DND-41 (cell line): Measurements from ENCODE around the gene KRT13.

Experiments used
- ATAC-seq: fragments of 200-7000 bp; cut with Tn5 transposase; 3 replicates; pipeline ENCODE4 v1.9.1; 2021; ENCODE audit warnings: low read depth; ENCODE audit not compliant: insufficient read depth
- DNase-seq: peaks from one replicate; pipeline ENCODE4 v3.0.0-alpha.2; 2020
- H2AFZ ChIP-seq: 2 replicates; pipeline ENCODE4 v1.6.0; 2012; ENCODE audit warnings: low read depth, low read length
- H3K27ac ChIP-seq: 2 replicates; pipeline ENCODE4 v1.5.1; 2012; ENCODE audit warnings: low read length, inconsistent platforms
- H3K27me3 ChIP-seq: fragments of 200-600 bp; sonication (generic); 2 replicates; pipeline ENCODE4 v1.6.0; 2012; ENCODE audit warnings: low read length, mild to moderate bottlenecking, inconsistent platforms; ENCODE audit not compliant: insufficient read depth, poor library complexity
- H3K36me3 ChIP-seq: 2 replicates; pipeline ENCODE4 v1.5.1; 2012; ENCODE audit warnings: low read length, inconsistent platforms; ENCODE audit not compliant: insufficient read depth
- H3K4me1 ChIP-seq: 2 replicates; pipeline ENCODE4 v1.5.1; 2012; ENCODE audit warnings: mild to moderate bottlenecking, low read length; ENCODE audit not compliant: insufficient read depth
- H3K4me2 ChIP-seq: 2 replicates; pipeline ENCODE4 v1.6.0; 2012; ENCODE audit warnings: mild to moderate bottlenecking, moderate library complexity, low read length, inconsistent platforms; ENCODE audit not compliant: insufficient read depth
- H3K4me3 ChIP-seq, 2 experiments: fragments of 200-600 bp in 1 of 2; shearing (Covaris generic) in 1 of 2; 2 replicates each; pipeline ENCODE4 v1.5.1; 2012 to 2016; ENCODE audit warnings: inconsistent platforms in 2 of 2, low read length in 2 of 2, mild to moderate bottlenecking in 2 of 2, low read depth in 1 of 2, moderate library complexity in 1 of 2
- H3K79me2 ChIP-seq: 2 replicates; pipeline ENCODE4 v1.6.0; 2012; ENCODE audit warnings: low read length, inconsistent platforms; ENCODE audit not compliant: insufficient read depth
- H3K9ac ChIP-seq: 2 replicates; pipeline ENCODE4 v1.6.0; 2012; ENCODE audit warnings: low read depth, mild to moderate bottlenecking, inconsistent platforms, low read length, moderate library complexity
- H3K9me3 ChIP-seq: 2 replicates; pipeline ENCODE4 v1.5.1; 2012; ENCODE audit warnings: low read length, moderate library complexity, mild to moderate bottlenecking, inconsistent platforms; ENCODE audit not compliant: insufficient read depth, severe bottlenecking
- H4K20me1 ChIP-seq: 2 replicates; pipeline ENCODE4 v1.6.0; 2012; ENCODE audit warnings: low read length; ENCODE audit not compliant: insufficient read depth
- CTCF ChIP-seq: IDR thresholded peaks from 2 replicates; pipeline ENCODE4 v1.5.1; 2012; ENCODE audit warnings: borderline replicate concordance, low read length, moderate library complexity, mild to moderate bottlenecking; ENCODE audit not compliant: poor library complexity, severe bottlenecking; ENCODE audit errors: extremely low read depth
- EZH2 ChIP-seq: IDR thresholded peaks from 3 replicates; pipeline ENCODE4 v1.6.1; 2012; ENCODE audit warnings: borderline replicate concordance, low read depth, mild to moderate bottlenecking, moderate library complexity, low read length, inconsistent platforms; ENCODE audit not compliant: severe bottlenecking

The KRT13 gene

GRCh38 chr17:41505809-41506767, 676 bp upstream of the KRT13 start:
- Histone ChIP-seq H3K36me3 (no peaks in the 10 kb centered on the region), H3K4me3 (no peak overlapping the region), H3K27me3 (peaks cover 32% of the 10 kb centered on the region), H3K9ac (no peak overlapping the region), H2AFZ (no peak overlapping the region), H4K20me1 (0 out of 2 replicates have a peak, but pooled peaks cover 2% of the 10 kb centered on the region), H3K4me2 (no peak overlapping the region), H3K9me3 (no peaks in the 10 kb centered on the region), H3K79me2 (no peaks in the 10 kb centered on the region), H3K4me1 (no peaks in the 10 kb centered on the region), H3K27ac (no peak overlapping the region)
- ATAC-seq (no peak), DNase-seq (no peak)
- TF ChIP-seq EZH2 (no peak), CTCF (no peak)

- no peak overlapping the region for H2AFZ ChIP-seq
- ATAC-seq, result no peak
- no peak overlapping the region for H3K27ac ChIP-seq
- H3K4me2 ChIP-seq, result no peak overlapping the region
- TF ChIP-seq CTCF, result no peak
- TF ChIP-seq EZH2, result no peak
- H3K27me3 ChIP-seq, result peaks cover 19% of the 10 kb centered on the region
- H3K4me1 ChIP-seq, result no peaks in the 10 kb centered on the region
- H3K9me3 ChIP-seq, result no peaks in the 10 kb centered on the region
- no peaks in the 10 kb centered on the region for H3K79me2 ChIP-seq
- no peaks in the 10 kb centered on the region for H4K20me1 ChIP-seq
- H3K4me3 ChIP-seq, result no peak overlapping the region
- no peaks in the 10 kb centered on the region for H3K36me3 ChIP-seq
- DNase-seq, result no peak
- H3K9ac ChIP-seq, result no peak overlapping the region
Observed at GRCh38 chr17:41504246-41504977, 1.0 kb downstream of the KRT13 start.

- ATAC-seq, result no peak
- Histone ChIP-seq H3K27me3 (peaks cover 18% of the 10 kb centered on the region), H3K4me2 (no peak overlapping the region), H3K9me3 (no peaks in the 10 kb centered on the region), H2AFZ (no peak overlapping the region), H4K20me1 (no peaks in the 10 kb centered on the region), H3K4me3 (no peak overlapping the region), H3K9ac (no peak overlapping the region), H3K27ac (no peak overlapping the region), H3K4me1 (no peaks in the 10 kb centered on the region), H3K79me2 (no peaks in the 10 kb centered on the region), H3K36me3 (no peaks in the 10 kb centered on the region)
- TF ChIP-seq CTCF (no peak), EZH2 (no peak)
- DNase-seq, result no peak
Observed at GRCh38 chr17:41503202-41503601, 2.2 kb downstream of the KRT13 start.
